ENCODE measurements around the gene EPB41L4A.
A peak's percentile ranks its signal among the peaks of the same experiment; 100 is the strongest.
"Not testable (repeated sequence)": the region's sequence is repeated elsewhere in the genome, so short reads cannot be mapped to it uniquely, and the experiment has no call there.

Gene EPB41L4A

DNA sequence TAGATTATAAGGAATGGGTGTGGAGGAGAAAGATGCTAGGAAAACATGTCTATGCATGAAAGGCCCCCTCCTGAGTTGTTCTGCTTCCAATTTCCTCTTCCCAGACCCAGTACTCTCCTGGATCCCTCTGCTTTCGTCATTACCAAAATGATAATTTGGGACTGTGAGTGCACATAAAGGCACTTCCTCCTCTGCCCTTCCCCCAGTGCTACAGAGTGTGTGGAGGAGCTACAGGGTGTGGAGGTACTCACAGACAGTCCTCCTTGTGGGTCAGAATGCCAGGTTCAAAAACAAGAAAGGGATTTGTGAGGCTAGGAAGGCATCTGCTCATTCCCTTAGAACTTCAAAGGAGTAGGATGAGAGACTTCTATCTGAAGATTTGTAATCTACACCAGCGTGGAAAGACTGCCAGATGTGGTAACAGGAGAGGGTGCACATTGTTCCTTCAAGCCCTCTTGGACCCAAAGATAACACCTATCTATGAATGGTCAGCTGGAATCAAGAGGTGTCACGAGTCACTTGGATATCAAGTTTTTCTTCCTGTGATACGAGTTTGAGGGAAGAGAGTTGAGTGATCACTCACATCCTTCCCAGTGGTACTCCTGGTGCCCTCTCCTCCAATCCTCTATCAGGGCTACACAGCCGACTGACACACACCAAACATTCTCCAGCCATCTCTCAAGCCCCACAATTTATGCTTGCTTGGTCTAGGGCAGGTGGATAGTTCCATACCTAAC, 201.1 kb downstream of the EPB41L4A start:
- no peak overlapping the region for H3K4me2 ChIP-seq
- H3K36me3 ChIP-seq (ENCODE audit: insufficient read depth) = no peaks in the 10 kb centered on the region
- H3K4me3 ChIP-seq (IDR thresholded peaks at IDR 0.05; ENCODE audit: insufficient read depth, low read depth, low read length) = no peak overlapping the region
- H2AFZ ChIP-seq (ENCODE audit: low read depth) = no peak overlapping the region
- H3K27ac ChIP-seq = no peak overlapping the region
- no peaks in the 10 kb centered on the region for H3K27me3 ChIP-seq (ENCODE audit: insufficient read depth, low read depth)
- no peaks in the 10 kb centered on the region for H3K4me1 ChIP-seq (ENCODE audit: low read depth, poor library complexity, severe bottlenecking)
- no peak overlapping the region for H3K9ac ChIP-seq
- TF ChIP-seq, protein P1, sequence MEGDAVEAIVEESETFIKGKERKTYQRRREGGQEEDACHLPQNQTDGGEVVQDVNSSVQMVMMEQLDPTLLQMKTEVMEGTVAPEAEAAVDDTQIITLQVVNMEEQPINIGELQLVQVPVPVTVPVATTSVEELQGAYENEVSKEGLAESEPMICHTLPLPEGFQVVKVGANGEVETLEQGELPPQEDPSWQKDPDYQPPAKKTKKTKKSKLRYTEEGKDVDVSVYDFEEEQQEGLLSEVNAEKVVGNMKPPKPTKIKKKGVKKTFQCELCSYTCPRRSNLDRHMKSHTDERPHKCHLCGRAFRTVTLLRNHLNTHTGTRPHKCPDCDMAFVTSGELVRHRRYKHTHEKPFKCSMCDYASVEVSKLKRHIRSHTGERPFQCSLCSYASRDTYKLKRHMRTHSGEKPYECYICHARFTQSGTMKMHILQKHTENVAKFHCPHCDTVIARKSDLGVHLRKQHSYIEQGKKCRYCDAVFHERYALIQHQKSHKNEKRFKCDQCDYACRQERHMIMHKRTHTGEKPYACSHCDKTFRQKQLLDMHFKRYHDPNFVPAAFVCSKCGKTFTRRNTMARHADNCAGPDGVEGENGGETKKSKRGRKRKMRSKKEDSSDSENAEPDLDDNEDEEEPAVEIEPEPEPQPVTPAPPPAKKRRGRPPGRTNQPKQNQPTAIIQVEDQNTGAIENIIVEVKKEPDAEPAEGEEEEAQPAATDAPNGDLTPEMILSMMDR (conservative IDR thresholded peaks at IDR 0.05; ENCODE audit: low read depth, low read length) = no peak
- no peaks in the 10 kb centered on the region for H3K79me2 ChIP-seq (ENCODE audit: insufficient read depth, low read depth)
- no peaks in the 10 kb centered on the region for H4K20me1 ChIP-seq (ENCODE audit: insufficient read depth)

DNA sequence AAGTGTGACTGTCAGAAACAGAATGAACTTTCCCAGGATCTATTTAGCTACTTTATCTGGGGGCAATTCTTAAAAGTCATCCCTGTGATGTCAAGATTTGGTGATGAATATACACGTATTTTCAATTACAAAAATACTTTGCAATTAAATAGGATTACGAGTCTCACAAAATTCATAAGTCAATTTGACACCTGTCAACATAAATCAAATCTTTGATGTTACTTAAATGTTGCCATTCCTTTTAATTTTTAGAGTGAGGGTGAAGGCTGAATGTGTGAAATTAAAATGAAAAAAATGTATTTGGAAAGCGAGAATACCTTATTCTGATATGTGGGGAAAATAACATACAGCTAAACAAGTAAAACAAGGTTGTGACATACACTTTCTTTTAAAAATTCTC, 202.9 kb downstream of the EPB41L4A start:
- Histone ChIP-seq H3K4me2 (no peak overlapping the region), H3K27ac (no peak overlapping the region), H3K36me3 (ENCODE audit: insufficient read depth) (no peaks in the 10 kb centered on the region), H3K27me3 (ENCODE audit: insufficient read depth, low read depth) (no peaks in the 10 kb centered on the region), H3K79me2 (ENCODE audit: insufficient read depth, low read depth) (no peaks in the 10 kb centered on the region), H4K20me1 (ENCODE audit: insufficient read depth) (no peaks in the 10 kb centered on the region), H3K4me1 (ENCODE audit: low read depth, poor library complexity, severe bottlenecking) (no peaks in the 10 kb centered on the region), H2AFZ (ENCODE audit: low read depth) (no peak overlapping the region), H3K4me3 (IDR thresholded peaks at IDR 0.05; ENCODE audit: insufficient read depth, low read depth, low read length) (no peak overlapping the region), H3K9ac (no peak overlapping the region)
- TF ChIP-seq, protein P1 (conservative IDR thresholded peaks at IDR 0.05; ENCODE audit: low read depth, low read length) = no peak

DNA sequence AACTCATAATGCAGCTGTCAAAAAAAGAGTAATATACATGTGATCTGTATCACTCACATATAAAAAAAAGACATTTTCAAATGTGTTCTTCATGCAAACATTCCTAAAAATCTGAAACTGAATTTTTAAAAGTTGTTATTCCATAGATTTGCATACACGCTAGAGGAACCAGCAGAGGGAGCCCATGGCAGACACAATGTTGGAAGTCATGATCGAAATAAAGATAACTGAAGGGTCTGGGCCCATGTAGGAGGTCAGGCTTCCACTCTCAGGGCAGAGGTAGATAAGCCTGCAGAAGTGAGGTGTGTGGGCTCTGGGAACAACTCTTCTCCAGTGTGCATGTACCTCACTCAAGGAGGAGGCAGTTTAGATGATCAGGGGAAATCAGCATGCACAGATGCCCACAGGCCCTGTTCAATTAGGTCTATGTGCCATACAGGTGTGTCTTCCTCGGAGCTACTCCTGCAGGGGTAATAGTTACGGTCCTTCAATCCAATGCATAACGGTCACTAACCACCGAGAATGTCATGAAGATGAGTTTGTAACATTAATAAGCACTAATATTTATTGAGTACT, 208.6 kb downstream of the EPB41L4A start:
- TF ChIP-seq, protein P1 (conservative IDR thresholded peaks at IDR 0.05; ENCODE audit: low read depth, low read length) = peak; percentile 80
- H3K4me2 ChIP-seq = no peak overlapping the region
- no peaks in the 10 kb centered on the region for H3K36me3 ChIP-seq (ENCODE audit: insufficient read depth)
- no peak overlapping the region for H3K27ac ChIP-seq
- H3K9ac ChIP-seq = no peak overlapping the region
- no peaks in the 10 kb centered on the region for H3K27me3 ChIP-seq (ENCODE audit: insufficient read depth, low read depth)
- no peak overlapping the region for H3K4me3 ChIP-seq (IDR thresholded peaks at IDR 0.05; ENCODE audit: insufficient read depth, low read depth, low read length)
- no peaks in the 10 kb centered on the region for H3K4me1 ChIP-seq (ENCODE audit: low read depth, poor library complexity, severe bottlenecking)
- H2AFZ ChIP-seq (ENCODE audit: low read depth) = no peak overlapping the region
- no peaks in the 10 kb centered on the region for H3K79me2 ChIP-seq (ENCODE audit: insufficient read depth, low read depth)
- H4K20me1 ChIP-seq (ENCODE audit: insufficient read depth) = no peaks in the 10 kb centered on the region

DNA sequence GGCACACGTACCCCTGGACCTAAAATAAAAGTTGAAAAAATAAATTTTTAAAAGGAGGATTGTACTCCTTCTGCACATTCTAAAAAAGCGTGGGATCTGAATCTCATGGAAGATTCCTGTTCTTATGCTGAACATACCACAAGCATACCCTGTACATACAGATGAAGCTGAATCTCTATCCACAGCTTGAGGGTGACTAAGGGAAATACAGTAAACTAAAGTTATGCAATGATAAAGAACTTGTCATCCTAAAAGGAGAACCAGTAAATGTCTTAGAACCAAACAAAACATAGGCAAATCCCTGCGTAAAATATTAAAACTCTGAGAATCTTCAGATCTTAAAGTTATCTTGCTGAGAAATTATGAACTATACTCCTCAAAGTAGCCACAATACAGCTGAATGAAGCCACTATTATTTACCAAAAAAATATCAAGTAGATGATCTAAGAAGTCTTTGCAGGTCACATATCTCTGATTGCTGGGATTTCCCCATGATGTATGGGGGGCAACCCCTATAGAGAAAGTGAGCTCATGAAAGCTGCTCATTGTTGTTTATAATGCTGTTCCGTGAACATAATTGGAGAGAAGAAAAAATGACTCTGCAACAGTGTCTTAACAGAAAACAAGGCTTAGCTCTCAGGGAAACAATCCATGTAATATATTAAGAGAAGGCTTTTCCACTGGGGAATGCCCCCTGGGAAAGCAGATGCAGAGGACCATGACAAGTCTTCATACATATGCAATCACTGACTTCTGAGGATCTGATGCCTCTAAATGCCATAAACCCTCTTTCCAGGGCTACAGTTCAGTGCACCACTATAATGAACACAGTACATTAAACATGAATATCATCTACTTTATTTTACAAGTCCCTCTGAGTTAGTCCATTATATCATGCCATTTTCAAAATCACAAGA, 210.1 kb downstream of the EPB41L4A start:
- Histone ChIP-seq H3K9ac (no peak overlapping the region), H3K36me3 (ENCODE audit: insufficient read depth) (no peaks in the 10 kb centered on the region), H3K4me2 (no peak overlapping the region), H2AFZ (ENCODE audit: low read depth) (no peak overlapping the region), H3K27ac (no peak overlapping the region), H3K79me2 (ENCODE audit: insufficient read depth, low read depth) (no peaks in the 10 kb centered on the region), H3K27me3 (ENCODE audit: insufficient read depth, low read depth) (no peaks in the 10 kb centered on the region), H3K4me1 (ENCODE audit: low read depth, poor library complexity, severe bottlenecking) (no peaks in the 10 kb centered on the region), H3K4me3 (IDR thresholded peaks at IDR 0.05; ENCODE audit: insufficient read depth, low read depth, low read length) (no peak overlapping the region), H4K20me1 (ENCODE audit: insufficient read depth) (no peaks in the 10 kb centered on the region)
- TF ChIP-seq, protein P1 (conservative IDR thresholded peaks at IDR 0.05; ENCODE audit: low read depth, low read length) = no peak

GRCh38 chr5:112208195-112208594, 210.9 kb downstream of the EPB41L4A start:
- H2AFZ ChIP-seq (ENCODE audit: low read depth); H3K36me3 ChIP-seq (ENCODE audit: insufficient read depth); H3K9ac ChIP-seq; H3K4me1 ChIP-seq (ENCODE audit: low read depth, poor library complexity, severe bottlenecking); H3K27ac ChIP-seq; H3K27me3 ChIP-seq (ENCODE audit: insufficient read depth, low read depth); H3K4me2 ChIP-seq; H3K4me3 ChIP-seq (IDR thresholded peaks at IDR 0.05; ENCODE audit: insufficient read depth, low read depth, low read length); H4K20me1 ChIP-seq (ENCODE audit: insufficient read depth); H3K79me2 ChIP-seq (ENCODE audit: insufficient read depth, low read depth): not testable (repeated sequence)

Data from KMS-11 (cell line).